Ishikawa (cell line): ENCODE data around the gene KRI1.

Experiments used
- CEBPB ChIP-seq: IDR thresholded peaks from 2 replicates; pipeline ENCODE4 v1.6.1; 2012
- CREB1 ChIP-seq: IDR thresholded peaks from 2 replicates; pipeline ENCODE4 v1.6.1; 2012; ENCODE audit warnings: low read depth
- EGR1 ChIP-seq: IDR thresholded peaks from 2 replicates; pipeline ENCODE4 v1.6.1; 2012
- EP300 ChIP-seq: IDR thresholded peaks from 2 replicates; pipeline ENCODE4 v1.6.1; 2012; ENCODE audit warnings: borderline replicate concordance
- FOXM1 ChIP-seq: IDR thresholded peaks from 2 replicates; pipeline ENCODE4 v1.6.1; 2012; ENCODE audit warnings: low read depth, borderline replicate concordance
- MAX ChIP-seq: IDR thresholded peaks from 2 replicates; pipeline ENCODE4 v1.6.1; 2012
- NFIC ChIP-seq: IDR thresholded peaks from 2 replicates; pipeline ENCODE4 v1.6.1; 2012
- RAD21 ChIP-seq: IDR thresholded peaks from 2 replicates; pipeline ENCODE4 v1.6.1; 2012; ENCODE audit warnings: low read depth
- REST ChIP-seq: IDR thresholded peaks from 2 replicates; pipeline ENCODE4 v1.6.1; 2012; ENCODE audit warnings: low read depth, mild to moderate bottlenecking
- TAF1 ChIP-seq: IDR thresholded peaks from 2 replicates; pipeline ENCODE4 v1.6.1; 2012; ENCODE audit warnings: low read depth, mild to moderate bottlenecking
- TCF12 ChIP-seq: IDR thresholded peaks from 2 replicates; pipeline ENCODE4 v1.6.1; 2012; ENCODE audit warnings: low read depth
- TEAD4 ChIP-seq: IDR thresholded peaks from 2 replicates; pipeline ENCODE4 v1.6.1; 2012
- USF1 ChIP-seq: IDR thresholded peaks from 2 replicates; pipeline ENCODE4 v1.6.1; 2012
- YY1 ChIP-seq: IDR thresholded peaks from 2 replicates; pipeline ENCODE4 v1.6.1; 2012; ENCODE audit warnings: low read depth
- ZBTB7A ChIP-seq: IDR thresholded peaks from 2 replicates; pipeline ENCODE4 v1.6.1; 2012; ENCODE audit warnings: low read depth

KRI1 gene

GRCh38 chr19:10532457-10532856 lies 33.4 kb downstream of the KRI1 start:
- TF ChIP-seq EP300 (no peak), YY1 (no peak), TAF1 (no peak), MAX (no peak), CEBPB (no peak), REST (no peak), CREB1 (no peak), RAD21 (no peak), ZBTB7A (no peak), TEAD4 (no peak), TCF12 (no peak), FOXM1 (no peak), EGR1 (no peak), NFIC (no peak)

- TF ChIP-seq RAD21, result no peak
- TF ChIP-seq USF1, result no peak
- TF ChIP-seq REST, result no peak
- no peak for TF ChIP-seq TAF1
- no peak for TF ChIP-seq CREB1
- TF ChIP-seq ZBTB7A, result no peak
- no peak for TF ChIP-seq CEBPB
- TF ChIP-seq YY1, result no peak
Measured at GRCh38 chr19:10525636-10526035, 40.2 kb downstream of the KRI1 start.

- TF ChIP-seq CEBPB (no peak), TAF1 (no peak), USF1 (no peak), MAX (no peak), CREB1 (no peak), TEAD4 (no peak), ZBTB7A (no peak), YY1 (no peak), RAD21 (no peak), FOXM1 (no peak), REST (no peak), EGR1 (no peak)
Measured at GRCh38 chr19:10523135-10523636, 42.6 kb downstream of the KRI1 start.

- no peak for TF ChIP-seq RAD21
- no peak for TF ChIP-seq USF1
- TF ChIP-seq MAX, result no peak
- TF ChIP-seq TCF12, result no peak
- TF ChIP-seq FOXM1, result no peak
- TF ChIP-seq NFIC, result no peak
- no peak for TF ChIP-seq TAF1
- no peak for TF ChIP-seq REST
- TF ChIP-seq EGR1, result no peak
- TF ChIP-seq EP300, result no peak
Measured at GRCh38 chr19:10521461-10522171, 44.2 kb downstream of the KRI1 start.
